ENCODE measurements around the gene ACACA.
"Not testable (repeated sequence)": the region's sequence is repeated elsewhere in the genome, so short reads cannot be mapped to it uniquely, and the experiment has no call there.

DNA sequence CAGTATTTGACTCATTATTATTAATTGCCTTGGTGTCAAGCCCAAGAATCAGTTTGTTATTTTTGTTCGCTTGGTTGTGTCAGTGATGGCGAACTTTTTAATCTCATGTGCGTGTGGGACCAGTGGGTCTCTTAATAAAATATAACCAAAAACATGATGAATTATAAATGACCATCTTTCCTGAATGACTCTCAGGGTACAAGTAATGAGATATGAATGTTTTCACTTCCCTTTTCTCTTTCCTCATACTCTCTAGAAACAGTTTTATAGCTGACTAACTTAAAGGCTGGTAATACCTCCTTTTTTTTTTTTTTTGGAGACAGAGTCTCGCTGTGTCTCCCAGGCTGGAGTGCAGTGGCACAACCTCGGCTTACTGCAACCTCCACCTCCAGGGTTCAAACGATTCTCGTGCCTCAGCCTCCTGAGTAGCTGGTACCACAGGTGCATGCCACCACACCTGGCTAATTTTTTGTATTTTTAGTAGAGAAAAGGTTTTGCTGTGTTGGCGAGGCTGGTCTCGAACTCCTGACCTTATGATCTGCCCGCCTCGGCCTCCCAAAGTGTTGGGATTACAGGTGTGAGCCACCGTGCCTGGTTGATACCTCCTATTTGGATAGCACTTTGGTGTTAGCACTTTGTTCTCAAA, 34.9 kb upstream of the ACACA start:
- not testable (repeated sequence) for TF ChIP-seq POLR2A, POLR2AphosphoS5, POU2F2 (IDR thresholded peaks at IDR 0.05; ENCODE audit: low read depth, low read length)

Data from GM12891 (cell line).